Daoy (cell line): ENCODE data around the gene CD109. TPM values are rescaled to one million over a fixed set of nuclear protein-coding genes. Genes with fewer than 3 reads are reported as not detected.
"Not testable (repeated sequence)": the region's sequence is repeated elsewhere in the genome, so short reads cannot be mapped to it uniquely, and the experiment has no call there.

Source experiments
- DNase-seq: peaks from one replicate; pipeline ENCODE4 v3.0.0-alpha.2; 2015; ENCODE audit warnings: low read depth
- total RNA-seq: library from RNA; depleted of rRNA; stranded (reverse); fragments of >200 nt; shearing (Covaris generic); gene quantifications from 2 replicates; pipeline ENCODE4 v1.2.3, GENCODE V29; 2014

Gene CD109
- total RNA-seq, 1 experiment from 2014 or later = 36.6 TPM

DNA sequence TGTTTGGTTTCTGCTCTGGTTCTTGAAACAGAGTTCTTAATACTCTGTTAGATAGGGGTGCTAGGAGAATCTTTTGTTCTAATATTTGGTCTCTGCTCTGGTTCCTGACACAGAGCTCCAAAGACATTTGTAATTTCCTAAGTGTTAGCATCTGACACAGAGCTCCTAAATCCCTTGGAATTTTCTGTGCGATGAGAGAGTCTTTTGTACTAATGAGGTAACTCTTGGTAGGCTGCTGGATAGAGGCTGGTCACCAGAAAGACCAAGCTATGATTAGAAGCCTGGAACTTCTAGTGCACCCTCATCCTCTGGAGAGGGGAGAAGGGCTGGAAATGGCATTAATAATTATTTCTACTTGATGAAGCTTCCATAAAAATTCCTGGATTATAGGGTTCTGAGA lies 7.7 kb upstream of the CD109 start:
- DNase-seq = no peak

DNA sequence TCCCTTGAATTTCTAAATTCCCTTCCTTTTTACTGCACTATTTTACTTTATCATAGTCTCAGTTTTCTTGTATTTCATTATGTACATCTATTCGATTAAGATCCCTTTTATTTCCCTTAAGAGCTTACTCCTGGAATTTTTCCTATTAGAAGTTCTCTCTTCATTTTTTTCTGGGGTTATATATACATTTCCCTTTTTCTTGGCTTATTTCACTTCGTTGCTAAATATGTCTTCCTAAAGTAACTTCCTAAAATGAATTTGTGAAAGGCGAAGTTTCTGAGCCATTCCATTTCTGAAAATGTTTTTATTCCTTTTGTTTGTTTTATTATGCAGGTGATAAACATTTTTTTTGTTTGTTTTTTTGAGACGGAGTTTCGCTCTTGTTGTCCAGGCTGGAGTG lies 5.9 kb upstream of the CD109 start:
- no peak for DNase-seq

DNA sequence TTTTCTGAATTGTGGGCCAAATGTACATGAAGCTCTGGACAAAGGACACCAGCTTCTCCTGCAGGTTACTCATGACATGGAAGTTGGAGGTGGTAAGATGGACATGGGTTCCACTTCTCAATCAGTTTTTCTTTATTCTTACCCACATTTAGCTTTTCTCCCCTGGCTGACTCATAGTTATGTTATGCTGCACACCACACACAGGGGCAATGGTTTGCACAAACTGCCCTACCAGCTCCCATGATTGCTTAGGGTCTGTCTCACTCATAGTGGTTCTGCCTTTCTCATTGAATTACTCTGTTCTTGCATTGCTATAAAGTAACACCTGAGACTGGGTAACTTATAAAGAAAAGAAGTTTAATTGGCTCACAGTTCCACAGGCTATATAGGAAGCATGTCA lies 4.5 kb upstream of the CD109 start:
- peak; percentile 45 for DNase-seq

DNA sequence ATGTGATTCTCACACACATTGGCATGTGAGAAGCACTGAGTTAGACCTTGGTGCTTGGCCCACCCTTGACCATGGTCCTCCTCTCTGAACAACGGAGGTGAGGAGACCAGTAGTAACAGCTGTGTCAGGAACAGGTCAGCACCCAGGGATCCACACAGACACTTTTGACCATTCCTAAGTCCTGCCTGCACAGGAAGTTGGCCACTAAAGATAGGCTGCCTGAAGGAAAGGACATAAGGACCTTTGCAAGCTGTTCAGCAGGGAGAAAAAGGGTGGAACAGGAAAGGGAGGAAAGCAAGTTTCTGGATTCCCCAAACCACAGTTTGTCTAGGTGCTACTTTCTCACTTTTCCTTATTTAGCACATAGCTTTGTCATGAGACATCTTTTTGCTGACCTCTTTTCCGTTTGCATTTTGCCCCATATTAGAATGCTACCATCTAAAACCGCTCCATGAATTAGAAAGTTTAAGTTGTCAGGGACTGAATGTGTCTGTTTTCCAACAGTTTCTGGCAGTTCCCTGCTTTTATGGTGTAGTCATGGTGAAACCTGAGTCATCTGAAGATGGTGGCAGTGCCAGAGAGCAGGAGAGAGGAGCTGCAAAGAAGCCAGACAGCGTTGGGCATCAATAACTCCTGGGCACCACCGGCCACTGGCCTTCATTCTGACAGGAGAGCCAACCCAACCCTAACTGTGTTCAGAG lies 1.1 kb upstream of the CD109 start:
- DNase-seq = peak; percentile 79

DNA sequence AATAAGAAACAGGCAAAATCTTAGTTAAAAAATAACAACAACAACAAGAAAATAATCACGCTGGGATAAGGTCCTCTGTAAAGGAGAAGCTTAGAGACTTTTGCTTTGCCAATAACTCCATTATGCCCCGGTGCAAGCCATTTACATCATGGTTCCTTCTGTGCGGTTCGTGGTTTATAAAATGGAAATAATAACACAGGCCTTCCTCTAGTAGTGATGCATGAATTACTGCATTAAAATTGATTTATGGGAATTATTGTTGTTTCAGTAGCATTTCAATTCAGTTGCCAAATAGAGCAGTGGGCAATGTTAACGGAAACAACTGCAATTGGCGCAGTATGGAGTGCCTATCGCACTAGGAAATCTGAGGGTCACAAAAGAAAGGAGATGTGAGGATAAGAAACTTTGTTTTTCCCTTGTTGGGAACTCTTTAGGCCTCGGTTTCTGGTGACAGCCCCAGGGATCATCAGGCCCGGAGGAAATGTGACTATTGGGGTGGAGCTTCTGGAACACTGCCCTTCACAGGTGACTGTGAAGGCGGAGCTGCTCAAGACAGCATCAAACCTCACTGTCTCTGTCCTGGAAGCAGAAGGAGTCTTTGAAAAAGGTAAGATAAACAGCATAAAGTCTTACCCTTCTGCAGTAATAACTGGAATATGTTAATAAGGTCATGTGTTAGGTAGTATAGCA lies 1.1 kb downstream of the CD109 start:
- DNase-seq = peak; percentile 30

DNA sequence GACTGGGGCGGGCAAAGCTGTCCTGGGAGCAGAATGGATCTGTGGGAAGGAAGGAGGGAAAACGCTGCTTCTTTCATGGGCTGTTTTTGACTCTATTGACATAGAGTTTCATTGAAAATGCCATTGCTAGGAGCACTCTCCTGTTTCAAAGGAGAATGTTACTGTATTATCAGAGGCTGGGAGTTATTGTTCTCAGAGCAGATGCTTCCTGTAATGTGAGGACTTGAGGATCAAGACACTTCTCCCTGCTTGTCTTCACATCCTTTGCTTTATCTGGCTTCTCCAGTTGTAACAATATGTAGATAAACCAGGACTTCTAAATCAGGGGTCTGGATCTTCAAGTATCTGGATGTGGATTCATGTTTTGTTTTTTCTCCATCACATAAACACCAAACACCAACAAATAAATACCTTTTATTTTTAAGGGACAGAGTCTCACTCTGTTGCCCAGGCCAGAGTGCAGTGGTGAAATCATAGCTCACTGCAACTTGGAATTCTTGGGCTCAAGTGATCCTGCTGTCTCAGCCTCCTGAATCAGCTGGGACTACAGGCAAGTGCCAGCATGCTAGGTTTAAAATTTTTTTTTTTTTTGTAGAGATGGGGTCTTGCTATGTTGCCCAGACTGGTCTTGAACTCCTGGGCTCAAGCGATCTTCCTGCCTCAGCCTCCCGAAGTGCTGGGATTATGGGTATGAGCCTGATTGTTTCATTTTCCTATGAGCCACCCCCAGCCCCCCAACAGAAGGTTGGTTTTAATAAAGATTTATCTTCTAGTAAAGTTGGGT lies 3.9 kb downstream of the CD109 start:
- DNase-seq = no peak

DNA sequence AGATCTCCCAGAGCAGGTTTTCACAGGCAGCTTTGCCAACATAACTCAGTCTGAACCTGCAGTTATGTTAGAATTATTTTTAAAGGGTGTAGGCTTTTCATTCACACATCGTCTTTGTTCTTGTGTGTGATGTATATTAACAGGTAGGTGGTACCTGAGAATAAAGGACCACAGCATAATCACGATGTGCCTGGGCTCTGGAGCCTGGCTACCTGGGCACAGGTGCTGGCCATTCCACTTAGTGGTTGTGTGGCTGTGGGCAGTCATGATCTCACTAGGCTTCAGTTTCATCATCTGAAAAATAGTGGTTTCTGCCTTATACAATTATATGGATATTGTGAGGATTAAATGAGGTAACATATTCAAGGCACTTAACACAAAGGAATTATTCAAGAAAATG lies 6.4 kb downstream of the CD109 start:
- DNase-seq = no peak

DNA sequence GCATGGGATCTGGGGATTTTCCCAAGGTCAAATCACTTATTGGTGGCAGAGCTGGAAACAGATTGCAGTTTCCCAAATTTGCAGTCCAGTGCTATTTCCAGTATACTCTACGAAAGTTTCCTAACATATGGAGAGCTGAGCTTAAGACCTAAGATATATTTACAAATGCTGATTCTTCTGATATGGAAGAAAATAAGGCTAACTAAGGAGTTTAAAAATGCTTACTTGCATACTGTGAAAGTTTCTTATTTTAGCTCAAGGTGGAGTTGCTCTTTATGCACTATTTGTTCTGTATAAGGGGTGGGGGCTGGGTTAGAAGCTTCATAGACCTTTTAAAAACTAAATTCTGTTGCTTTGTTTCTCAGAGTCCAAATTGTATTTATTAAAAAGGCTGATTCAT lies 7.5 kb downstream of the CD109 start:
- no peak for DNase-seq

DNA sequence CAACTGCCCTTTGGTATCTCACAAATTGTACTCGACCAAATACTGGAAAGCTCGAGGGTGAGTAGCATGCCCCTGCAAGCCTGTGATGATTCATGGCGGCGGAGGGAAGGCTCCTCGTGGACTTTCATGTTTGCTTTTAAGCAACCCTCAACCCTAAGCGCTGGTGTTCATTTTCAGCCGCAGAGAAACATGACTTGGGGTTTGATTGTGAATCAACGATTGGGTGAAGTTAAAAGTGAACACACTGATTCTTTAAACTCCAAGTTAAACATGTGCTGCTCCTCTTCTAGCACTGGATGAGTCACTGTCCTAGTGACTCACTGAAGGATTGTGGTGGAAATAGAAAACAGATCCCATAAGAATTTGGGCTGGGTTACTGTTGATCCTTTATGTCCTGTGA lies 8.3 kb downstream of the CD109 start:
- DNase-seq = peak; percentile 96

DNA sequence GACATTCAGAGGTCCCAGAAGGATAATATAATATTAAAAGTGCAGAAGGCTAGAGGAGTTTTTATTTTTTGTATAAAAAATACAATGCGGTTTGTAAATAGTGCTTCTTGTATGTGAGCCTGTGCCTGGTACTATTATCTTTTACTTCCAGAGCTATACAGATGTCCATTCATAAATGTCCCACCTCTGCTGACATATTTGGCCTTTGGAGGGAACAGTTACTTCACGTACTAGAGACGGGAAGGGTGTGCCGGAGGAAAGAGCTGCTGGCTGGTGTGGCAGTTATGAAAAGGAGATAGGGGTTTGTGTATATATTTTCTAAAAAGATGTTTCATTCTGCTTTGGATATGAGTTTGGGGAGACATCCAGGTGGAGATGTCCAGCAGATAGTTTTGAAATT lies 8.8 kb downstream of the CD109 start:
- DNase-seq = no peak

DNA sequence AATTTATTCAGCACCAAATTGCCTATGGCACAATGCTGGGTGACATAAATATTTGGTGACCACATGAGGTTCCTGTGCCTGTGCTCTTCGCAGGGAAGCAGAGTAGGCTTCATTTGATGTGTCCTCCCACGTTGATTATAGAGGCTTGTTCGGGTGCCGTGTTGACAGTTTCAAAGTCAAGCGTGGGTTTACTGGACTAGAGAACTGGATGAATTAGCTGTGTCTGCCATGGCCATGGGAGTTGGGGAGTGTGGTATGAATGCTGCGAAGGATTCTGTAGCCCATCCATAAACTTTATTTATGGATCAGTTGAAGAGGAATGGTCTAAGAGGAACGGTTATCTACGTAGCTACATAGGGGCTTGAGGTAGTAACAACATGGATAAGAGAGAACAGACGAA lies 11.0 kb downstream of the CD109 start:
- no peak for DNase-seq

DNA sequence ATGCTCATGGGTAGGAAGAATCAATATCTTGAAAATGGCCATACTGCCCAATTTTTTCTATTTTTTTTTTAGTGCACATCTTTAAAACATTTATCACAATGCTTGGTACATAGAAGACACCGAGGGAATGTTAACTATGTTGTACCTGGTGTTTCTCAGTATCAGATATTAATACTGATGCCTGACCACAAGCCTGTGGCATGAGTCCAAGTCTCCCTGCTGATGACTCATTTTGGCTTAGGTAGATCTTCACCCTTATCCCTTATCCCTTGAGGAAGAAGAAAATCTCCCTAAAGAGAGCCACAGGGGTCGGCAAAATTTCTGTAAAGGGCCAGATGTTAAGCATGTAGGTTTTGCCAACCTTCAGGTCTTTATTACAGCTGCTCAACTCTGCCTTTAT lies 14.5 kb downstream of the CD109 start:
- peak; percentile 77 for DNase-seq

DNA sequence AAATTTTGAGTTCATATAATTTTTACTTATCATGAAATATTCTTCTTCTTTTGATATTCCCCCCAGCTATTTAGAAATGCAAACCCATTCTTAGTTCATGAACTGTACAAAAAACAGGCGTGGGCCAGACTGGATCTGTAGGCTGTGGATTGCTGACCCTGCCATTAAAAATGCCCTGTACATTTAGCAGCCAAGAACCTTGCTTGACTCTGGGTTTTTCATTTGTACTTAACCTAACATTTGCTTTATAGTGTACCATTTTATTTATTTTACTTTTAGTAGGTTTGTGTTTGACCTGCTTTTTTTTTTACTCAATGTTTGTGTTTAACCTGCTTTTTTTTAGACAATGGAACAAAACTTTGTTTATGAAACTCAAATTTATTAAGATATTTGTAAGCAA lies 14.9 kb downstream of the CD109 start:
- no peak for DNase-seq

DNA sequence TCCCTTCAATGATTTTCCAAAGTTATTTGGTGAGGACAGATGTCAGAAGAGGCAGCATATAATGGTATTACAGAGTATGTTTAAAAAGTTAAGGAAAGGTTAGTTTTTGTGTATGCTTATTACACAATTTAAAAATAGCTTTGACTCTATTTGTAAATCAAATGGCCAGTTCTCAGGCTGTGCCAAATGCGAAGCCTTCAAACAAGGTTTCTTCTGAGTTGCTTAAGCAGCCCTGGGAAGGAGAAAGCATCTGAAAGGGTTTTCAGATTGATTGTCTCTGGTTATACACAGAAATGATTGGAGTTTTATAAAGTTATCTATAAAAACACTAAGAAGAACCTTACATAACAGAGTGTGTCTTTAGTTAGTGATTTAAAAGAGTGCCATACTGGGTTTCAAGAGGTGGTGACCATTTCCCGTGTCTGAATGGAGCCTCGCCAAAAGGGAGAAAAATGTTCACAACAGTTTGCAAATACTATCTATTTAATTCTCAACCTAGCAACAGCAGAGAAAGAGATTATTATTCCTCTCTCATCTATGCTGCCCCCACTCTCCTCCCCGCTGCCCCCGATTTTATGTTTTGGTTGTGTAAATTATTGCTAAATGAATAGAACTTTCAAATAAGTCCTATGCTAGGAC lies 16.7 kb downstream of the CD109 start:
- no peak for DNase-seq

DNA sequence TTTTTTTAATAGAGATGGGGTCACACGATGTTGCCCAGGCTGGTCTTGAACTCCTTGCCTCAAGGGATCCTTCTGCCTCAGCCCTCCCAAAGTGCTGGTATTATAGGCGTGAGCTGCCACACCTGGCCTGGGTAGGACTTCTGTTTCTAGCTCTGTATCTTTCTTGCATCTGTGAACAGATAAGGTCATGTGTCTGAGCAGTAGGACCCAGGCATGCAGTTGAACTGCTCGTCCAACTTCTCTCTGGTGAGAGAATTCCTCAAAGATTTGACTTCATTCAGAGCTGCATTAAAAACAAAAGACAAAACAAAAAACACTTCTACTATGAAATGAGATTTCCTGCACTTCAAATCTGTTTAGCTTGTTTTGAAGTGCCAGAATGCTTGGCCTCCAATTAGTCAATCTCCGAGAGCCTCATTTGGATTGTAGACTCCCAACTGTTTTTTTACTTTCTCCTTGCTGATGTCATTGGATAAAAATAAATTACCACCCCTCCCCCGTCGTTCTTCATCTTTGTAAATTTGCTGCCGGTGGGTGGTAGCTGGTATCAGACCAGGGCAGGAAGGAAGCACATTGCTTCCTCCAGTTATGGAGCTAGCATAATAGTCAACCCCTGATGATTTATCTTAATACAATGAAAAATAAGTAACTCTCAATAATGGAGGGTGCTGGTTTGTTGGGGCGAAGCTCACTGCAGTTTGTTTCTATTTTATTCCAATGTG lies 17.6 kb downstream of the CD109 start:
- no peak for DNase-seq

DNA sequence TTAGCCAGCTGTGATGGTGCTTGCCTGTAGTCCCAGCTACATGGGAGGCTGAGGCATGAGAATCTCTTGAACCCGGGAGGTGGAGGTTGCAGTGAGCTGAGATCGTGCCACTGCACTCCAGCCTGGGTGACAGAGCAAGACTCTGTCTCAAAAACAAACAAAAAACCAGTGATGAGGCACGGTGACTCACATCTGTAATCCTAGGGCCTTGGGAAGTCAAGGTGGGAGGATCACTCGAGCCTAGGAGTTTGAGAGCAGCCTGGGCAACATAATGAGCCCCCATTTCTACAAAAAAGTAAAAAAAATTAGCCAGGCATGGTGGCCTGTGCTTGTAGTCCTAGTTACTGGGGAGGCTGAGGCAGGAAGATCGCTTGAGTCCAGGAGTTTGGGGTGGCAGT lies 19.1 kb downstream of the CD109 start:
- peak; percentile 91 for DNase-seq

DNA sequence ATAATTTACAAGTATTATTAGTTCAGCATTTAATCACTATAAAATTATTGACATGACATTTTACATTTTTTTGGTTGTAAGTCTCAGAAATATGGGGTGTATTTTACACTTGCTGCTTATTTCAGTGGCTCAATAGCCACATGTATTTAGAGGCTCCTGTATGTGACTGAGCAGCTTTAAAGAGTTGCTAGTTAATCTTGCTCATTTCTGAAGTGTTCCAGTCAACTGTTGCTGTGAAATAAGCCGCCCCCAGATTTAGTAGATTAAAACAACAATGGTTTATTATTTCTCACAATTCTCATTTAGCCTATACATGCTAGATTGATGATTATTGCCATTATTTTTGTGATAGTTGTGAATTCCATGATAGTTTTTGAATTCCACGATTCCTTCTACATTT lies 23.0 kb downstream of the CD109 start:
- no peak for DNase-seq

DNA sequence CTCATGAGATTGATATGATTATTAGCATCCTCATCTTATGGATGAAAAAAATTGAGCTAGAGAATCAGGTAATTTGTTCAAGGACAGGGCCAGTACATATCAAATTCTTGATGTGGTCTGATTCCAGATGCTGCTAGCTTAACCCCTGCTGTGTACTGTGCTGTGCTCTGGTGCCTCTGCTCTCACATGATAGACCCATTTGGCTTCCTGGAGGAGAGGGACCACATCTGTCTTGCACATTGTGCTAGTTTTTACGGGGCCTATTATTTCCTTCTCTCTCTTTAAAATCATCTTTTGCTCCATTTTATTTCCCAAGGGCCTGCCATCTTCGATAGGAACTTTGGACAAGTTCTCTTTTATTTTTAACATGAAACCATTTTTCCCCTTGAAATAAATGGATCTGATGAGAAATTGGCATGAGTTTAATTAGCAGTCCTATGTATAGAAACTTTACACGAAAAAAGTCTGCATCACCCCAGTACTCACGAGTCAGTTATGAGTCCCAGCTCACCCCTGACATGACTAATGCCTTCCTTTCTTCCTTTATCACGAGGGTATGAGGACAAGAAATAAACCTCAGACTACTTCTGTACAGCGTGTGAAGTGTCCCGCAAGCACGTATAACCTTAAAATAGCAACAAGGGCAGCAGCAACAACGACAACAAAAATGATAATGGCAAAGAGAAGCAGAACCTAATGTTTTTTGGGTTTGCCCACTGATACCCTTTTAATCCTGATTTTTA lies 26.5 kb downstream of the CD109 start:
- DNase-seq = peak; percentile 85

DNA sequence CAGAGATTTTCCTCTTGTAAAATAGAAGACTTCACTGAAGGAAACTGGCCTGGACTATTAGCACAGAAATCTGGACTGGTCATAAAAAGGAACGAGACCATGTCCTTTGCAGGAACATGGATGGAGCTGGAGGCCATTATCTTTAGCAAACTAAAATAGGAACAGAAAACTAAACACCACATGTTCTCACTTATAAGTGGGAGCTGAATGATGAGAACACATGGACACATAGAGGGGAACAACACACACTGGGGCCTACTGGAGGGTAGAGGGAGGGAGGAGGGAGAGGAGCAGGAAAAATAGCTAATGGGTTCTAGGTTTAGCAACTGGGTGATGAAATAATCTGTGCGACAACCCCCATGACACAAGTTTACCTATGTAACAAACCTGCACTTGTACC lies 27.5 kb downstream of the CD109 start:
- DNase-seq = not testable (repeated sequence)

DNA sequence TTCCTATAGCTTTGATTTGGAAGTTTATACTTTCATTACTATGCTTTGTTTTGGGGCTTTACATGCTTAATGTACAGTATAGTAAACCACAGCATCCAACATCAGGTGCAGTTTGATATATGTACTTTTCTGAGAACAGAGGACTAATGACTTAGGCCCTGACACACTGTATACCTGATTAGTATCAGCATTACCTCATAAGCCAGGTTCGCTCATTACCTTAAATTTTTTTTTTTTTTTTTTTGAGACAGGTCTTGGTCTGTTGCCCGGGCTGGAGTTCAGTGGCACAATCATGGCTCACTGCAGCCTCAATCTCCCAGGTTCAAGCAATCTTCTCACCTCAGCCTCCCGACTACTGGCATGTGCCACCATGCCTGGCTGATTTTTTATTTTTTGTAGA lies 28.4 kb downstream of the CD109 start:
- DNase-seq = no peak

DNA sequence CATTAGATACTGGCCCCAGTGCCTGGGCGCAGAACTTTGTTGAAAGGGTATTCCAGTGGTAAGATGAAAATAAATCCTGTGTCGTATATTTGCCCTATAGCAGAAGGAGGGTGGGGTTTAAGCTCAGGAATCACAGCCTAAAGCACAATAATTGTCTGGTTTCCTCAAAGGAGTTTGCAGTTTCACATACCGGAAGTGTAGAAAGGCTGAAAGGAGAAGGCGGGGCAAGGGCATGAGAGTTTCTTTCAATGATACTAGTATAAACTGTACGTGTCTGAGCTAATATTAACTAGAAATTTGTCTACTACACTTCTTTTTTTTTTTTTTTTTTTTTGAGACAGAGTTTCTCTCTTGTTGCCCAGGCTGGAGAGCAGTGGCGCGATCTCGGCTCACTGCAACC lies 29.2 kb downstream of the CD109 start:
- DNase-seq = not testable (repeated sequence)
